Body of pancreas (tissue), 4 donors: ENCODE results near the gene LYPLA2. TPM values are rescaled to one million over a fixed set of nuclear protein-coding genes. Genes with fewer than 3 reads are reported as not detected.
"Not testable (repeated sequence)": the region's sequence is repeated elsewhere in the genome, so short reads cannot be mapped to it uniquely, and the experiment has no call there.

Experiments used
- ATAC-seq: fragments of 150-250 bp; one replicate; pipeline ENCODE4 v1.9.1; 2016
- DNase-seq, 4 donors: peaks; one replicate each; pipeline ENCODE4 v3.0.0-alpha.2; 2019
- H3K27ac ChIP-seq, 4 donors: fragments of 200-600 bp; sonication (generic); 1 replicate in 3 of 4; 2 replicates in 1 of 4; pipeline versions ENCODE4 v1.5.1 to v1.6.1; 2016 to 2019; ENCODE audit warnings: mild to moderate bottlenecking in 1 of 4, mixed read lengths in 1 of 4, moderate library complexity in 1 of 4
- H3K27me3 ChIP-seq, 2 donors: fragments of 200-600 bp; sonication (generic); one replicate each; pipeline ENCODE4 v1.6.0; 2016; ENCODE audit warnings: mild to moderate bottlenecking in 1 of 2
- H3K36me3 ChIP-seq, 2 donors: fragments of 200-600 bp; sonication (generic); replicated peaks in 1 of 2; 2 replicates each; pipeline ENCODE4 v1.5.1; 2016; ENCODE audit warnings: low read depth in 2 of 2; ENCODE audit not compliant: insufficient read depth in 1 of 2
- H3K4me1 ChIP-seq: fragments of 200-600 bp; sonication (generic); one replicate; pipeline ENCODE4 v1.6.0; 2016
- H3K4me3 ChIP-seq, 2 donors: fragments of 200-600 bp; sonication (generic); 1 replicate in 1 of 2; 2 replicates in 1 of 2; pipeline ENCODE4 v1.5.1; 2016 to 2019
- H3K9me3 ChIP-seq, 3 donors: fragments of 200-600 bp; sonication (generic); 1 replicate in 2 of 3; 2 replicates in 1 of 3; pipeline ENCODE4 v1.5.1; 2016
- CTCF ChIP-seq, 7 experiments: fragments of 450-650 bp in 4 of 7; fragments of 200-600 bp in 3 of 7; sonication (generic) in 3 of 7; IDR thresholded peaks; one replicate each; pipeline ENCODE4 v1.5.1; 2016 to 2019; ENCODE audit warnings: antibody characterized with exemption in 7 of 7
- POLR2A ChIP-seq, 3 donors: fragments of 450-650 bp; IDR thresholded peaks; one replicate each; pipeline ENCODE4 v1.6.1; 2016; ENCODE audit warnings: antibody characterized with exemption in 3 of 3, mild to moderate bottlenecking in 2 of 3
- WGBS, 2 donors: methylation state at CpG; one replicate each; pipeline ENCODE4 v1.1.5; 2017; 5-methylcytosine and 5-hydroxymethylcytosine counted together
- intact Hi-C: fragments of 100-400 bp; cut with DNase I; formaldehyde crosslinking; loops from one replicate; pipeline ENCODE4 v1.15.1; 2023
- total RNA-seq, 2 donors: library from RNA; depleted of rRNA; stranded (reverse); fragments of >200 nt; gene quantifications; one replicate each; pipeline ENCODE4 v1.1.0, GENCODE V29; 2016

LYPLA2 gene
- total RNA-seq, 2 donors from 2014 or later: 20.4 to 28.5 TPM

GRCh38 chr1:23779826-23780371 is 11.0 kb upstream of the LYPLA2 start:
- peaks cover 22% of the 10 kb centered on the region for H3K4me1 ChIP-seq

DNA sequence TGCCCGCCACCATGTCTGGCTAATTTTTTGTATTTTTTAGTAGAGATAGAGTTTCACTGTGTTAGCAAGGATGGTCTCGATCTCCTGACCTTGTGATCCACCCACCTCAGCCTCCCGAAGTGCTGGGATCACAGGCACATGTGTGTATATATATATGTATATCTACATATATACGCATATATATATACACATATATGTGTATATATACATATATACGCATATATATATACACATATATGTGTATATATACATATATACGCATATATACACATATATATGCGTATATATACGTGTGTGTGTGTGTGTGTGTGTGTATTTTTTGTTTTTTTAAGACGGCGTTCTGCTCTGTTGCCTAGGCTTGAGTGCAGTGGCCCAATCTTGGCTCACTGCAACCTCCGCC is 7.8 kb upstream of the LYPLA2 start:
- H3K9me3 ChIP-seq, H3K4me3 ChIP-seq, H3K27me3 ChIP-seq, ATAC-seq, H3K36me3 ChIP-seq, DNase-seq, H3K27ac ChIP-seq, intact Hi-C loops: not testable (repeated sequence)
- 91 to 93% methylated on average over 11 of the region's 11 CpGs for WGBS, 2 donors
- H3K4me1 ChIP-seq: peaks cover 14% of the 10 kb centered on the region

More at GRCh38 chr1:23779826-23780371, 11.0 kb upstream of the LYPLA2 start:
- Histone ChIP-seq H3K4me3 (no peak overlapping the region), H3K27ac (no peak overlapping the region), H3K9me3 (no peaks in the 10 kb centered on the region), H3K36me3 (peaks cover 0 to 2% of the 10 kb centered on the region in 2 donors), H3K27me3 (no peaks in the 10 kb centered on the region)
- WGBS, 2 donors: 59 to 61% methylated on average over 3 of the region's 3 CpGs
- DNase-seq (no peak), ATAC-seq (no peak)
- intact Hi-C loops: no loop called here
- no peak for TF ChIP-seq CTCF (IDR thresholded peaks at IDR 0.05)
- no peak for TF ChIP-seq POLR2A (IDR thresholded peaks at IDR 0.05)

GRCh38 chr1:23784846-23785245 is 6.1 kb upstream of the LYPLA2 start:
- H3K9me3 ChIP-seq: no peaks in the 10 kb centered on the region
- intact Hi-C loops: no loop called here
- H3K4me3 ChIP-seq: no peak overlapping the region
- WGBS, 2 donors: 78 to 82% methylated on average over 4 of the region's 4 CpGs
- no peaks in the 10 kb centered on the region for H3K27me3 ChIP-seq
- H3K4me1 ChIP-seq: peaks cover 2% of the 10 kb centered on the region
- DNase-seq (no peak), ATAC-seq (no peak)
- TF ChIP-seq CTCF (IDR thresholded peaks at IDR 0.05) (no peak), POLR2A (IDR thresholded peaks at IDR 0.05) (no peak)
- peaks cover 5 to 8% of the 10 kb centered on the region in 2 donors for H3K36me3 ChIP-seq
- H3K27ac ChIP-seq: no peak overlapping the region

- intact Hi-C loops: no loop called here
- WGBS, 2 donors: 88 to 94% methylated on average over 3 of the region's 3 CpGs
- Histone ChIP-seq H3K27ac (no peak overlapping the region), H3K4me1 (peaks cover 20% of the 10 kb centered on the region), H3K4me3 (no peak overlapping the region), H3K36me3 (peaks cover 5 to 7% of the 10 kb centered on the region in 2 donors), H3K9me3 (no peaks in the 10 kb centered on the region), H3K27me3 (no peaks in the 10 kb centered on the region)
- DNase-seq (no peak), ATAC-seq (no peak)
- TF ChIP-seq POLR2A (IDR thresholded peaks at IDR 0.05) (no peak), CTCF (IDR thresholded peaks at IDR 0.05) (no peak)
Observed at GRCh38 chr1:23787701-23788100, 3.2 kb upstream of the LYPLA2 start.

DNA sequence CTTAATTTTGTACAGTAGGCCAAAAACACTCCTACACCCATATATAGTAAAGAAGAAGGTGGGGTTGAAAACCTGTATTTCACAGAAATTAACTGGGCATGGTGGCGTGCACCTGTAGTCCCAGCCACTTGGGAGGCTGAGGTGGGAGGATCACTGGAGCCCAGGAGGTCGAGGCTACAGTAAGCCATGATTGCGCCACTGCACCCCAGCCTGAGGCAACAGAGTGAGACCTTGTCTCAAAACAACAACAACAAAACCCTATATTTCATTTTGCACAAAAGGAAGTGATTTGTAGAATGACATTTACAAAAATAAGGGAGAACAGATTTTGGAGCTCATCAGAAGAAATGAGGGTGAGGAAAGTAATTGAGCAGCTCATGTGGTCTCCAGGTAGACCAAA is 2.2 kb upstream of the LYPLA2 start:
- H3K27ac ChIP-seq: no peak overlapping the region
- H3K9me3 ChIP-seq: no peaks in the 10 kb centered on the region
- 94 to 100% methylated on average over 3 of the region's 3 CpGs for WGBS, 2 donors
- peaks cover 5 to 7% of the 10 kb centered on the region in 2 donors for H3K36me3 ChIP-seq
- peaks cover 29% of the 10 kb centered on the region for H3K4me1 ChIP-seq
- TF ChIP-seq POLR2A (IDR thresholded peaks at IDR 0.05) (no peak), CTCF (IDR thresholded peaks at IDR 0.05) (no peak)
- no peak for DNase-seq
- no peaks in the 10 kb centered on the region for H3K27me3 ChIP-seq
- intact Hi-C loops: no loop called here
- H3K4me3 ChIP-seq: no peak overlapping the region
- ATAC-seq: no peak
